HepG2 (cell line): ENCODE results near the gene VASN. TPM values are rescaled to one million over a fixed set of nuclear protein-coding genes. Genes with fewer than 3 reads are reported as not detected.
A peak's percentile ranks its signal among the peaks of the same experiment; 100 is the strongest.

ENCODE experiments used
- ATAC-seq: fragments of 200-7000 bp; cut with Tn5 transposase; 3 replicates; pipeline ENCODE4 v1.9.1; 2020; ENCODE audit warnings: mild to moderate bottlenecking, moderate library complexity
- BruUV-seq: library from RNA; stranded (reverse); fragments of 400-500 nt; replicated peaks from 2 replicates; lab custom pipeline; 2021; lab: Mats Ljungman, UMichigan
- CTCF ChIA-PET: fragments of 300-600 bp; formaldehyde crosslinking; extraction: SDS; loops from one replicate; lab custom pipeline; 2021; ENCODE audit warnings: low total read pairs, inconsistent platforms, low intra/inter-chr PET ratio; lab: Yijun Ruan, JAX
- POLR2A ChIA-PET: fragments of 350-600 bp; sonication (Branson Sonifier 250); formaldehyde crosslinking; loops from one replicate; lab custom pipeline; 2020; ENCODE audit warnings: antibody characterized with exemption, inconsistent platforms; lab: Yijun Ruan, JAX
- DNase-seq: peaks from one replicate; pipeline ENCODE4 v3.0.0-alpha.2; 2015; ENCODE audit warnings: low spot score
- FAIRE-seq: peaks from 3 replicates; lab custom pipeline; 2011; peaks lifted over from hg19 to GRCh38; lab: Jason Lieb, UNC
- H2AFZ ChIP-seq: one replicate; pipeline ENCODE4 v1.6.1; 2011; ENCODE audit warnings: low read length, inconsistent platforms
- H3K27ac ChIP-seq: fragments of 300-600 bp; 3 replicates; pipeline ENCODE4 v1.8.0; 2011; ENCODE audit warnings: mixed run types, mild to moderate bottlenecking, mixed read lengths, low read length, inconsistent platforms; ENCODE audit not compliant: insufficient read depth; ENCODE audit errors: extremely low read length
- H3K27me3 ChIP-seq, 2 experiments: fragments of 200-600 bp in 1 of 2; 2 replicates in 1 of 2; 3 replicates in 1 of 2; pipeline versions ENCODE4 v1.6.0 to v1.8.0; 2011; ENCODE audit warnings: low read length in 2 of 2, mild to moderate bottlenecking in 2 of 2, moderate library complexity in 2 of 2, inconsistent platforms in 1 of 2; ENCODE audit not compliant: insufficient read depth in 2 of 2, control insufficient read depth in 1 of 2
- H3K36me3 ChIP-seq, 2 experiments: fragments of 200-600 bp in 1 of 2; replicated peaks in 1 of 2; 2 replicates in 1 of 2; 3 replicates in 1 of 2; pipeline versions ENCODE4 v1.5.1 to v1.8.0; 2011; ENCODE audit warnings: low read length in 2 of 2, inconsistent platforms in 1 of 2; ENCODE audit not compliant: insufficient read depth in 2 of 2, control insufficient read depth in 1 of 2
- H3K4me1 ChIP-seq: 2 replicates; pipeline ENCODE4 v1.5.1; 2012; ENCODE audit warnings: low read length, inconsistent platforms; ENCODE audit not compliant: insufficient read depth
- H3K4me2 ChIP-seq: 2 replicates; pipeline ENCODE4 v1.6.0; 2011; ENCODE audit warnings: low read depth, low read length, inconsistent platforms
- H3K4me3 ChIP-seq, 3 experiments: fragments of 200-600 bp in 1 of 3; sonication (generic), shearing (Covaris generic) in 1 of 3; replicated peaks in 1 of 3; 2 replicates each; pipeline ENCODE4 v1.5.1; 2011 to 2016; ENCODE audit warnings: low read length in 3 of 3, inconsistent platforms in 2 of 3, low read depth in 2 of 3, mild to moderate bottlenecking in 2 of 3, control low read depth in 1 of 3, mixed read lengths in 1 of 3; ENCODE audit not compliant: insufficient read depth in 1 of 3
- H3K79me2 ChIP-seq: one replicate; pipeline ENCODE4 v1.6.1; 2011; ENCODE audit warnings: low read length, inconsistent platforms; ENCODE audit not compliant: insufficient read depth
- H3K9ac ChIP-seq: 2 replicates; pipeline ENCODE4 v1.6.0; 2011; ENCODE audit warnings: mild to moderate bottlenecking, low read depth, low read length, inconsistent platforms; ENCODE audit not compliant: insufficient read depth
- H3K9me3 ChIP-seq: 2 replicates; pipeline ENCODE4 v1.5.1; 2012; ENCODE audit warnings: mild to moderate bottlenecking, low read length
- H4K20me1 ChIP-seq: 2 replicates; pipeline ENCODE4 v1.6.0; 2011; ENCODE audit warnings: inconsistent platforms, mild to moderate bottlenecking, low read length, moderate library complexity; ENCODE audit not compliant: insufficient read depth
- HNRNPL ChIP-seq: fragments of 200-400 bp; formaldehyde crosslinking; IDR thresholded peaks from 2 replicates; pipeline ENCODE4 v1.6.1; 2017; ENCODE audit warnings: mild to moderate bottlenecking, low read depth, low read length
- NFIB ChIP-seq: sonication (generic); formaldehyde crosslinking; IDR thresholded peaks from 2 replicates; pipeline ENCODE4 v1.9.0; 2021; ENCODE audit warnings: missing genetic modification reagents, mild to moderate bottlenecking, borderline replicate concordance
- PCBP2 ChIP-seq: fragments of 200-400 bp; formaldehyde crosslinking; optimal IDR thresholded peaks from 2 replicates; pipeline ENCODE3; 2018; ENCODE audit warnings: low read length, low read depth; ENCODE audit not compliant: poor library complexity, severe bottlenecking
- SATB2 ChIP-seq: sonication (generic); formaldehyde crosslinking; IDR thresholded peaks from 2 replicates; pipeline ENCODE4 v1.5.0; 2020; ENCODE audit warnings: missing genetic modification reagents
- ZBTB33 ChIP-seq: sonication (generic); formaldehyde crosslinking; IDR thresholded peaks from 2 replicates; pipeline ENCODE4 v1.4.0; 2020; ENCODE audit warnings: missing genetic modification reagents
- ZBTB38 ChIP-seq: sonication (generic); formaldehyde crosslinking; IDR thresholded peaks from 2 replicates; pipeline ENCODE4 v1.5.1; 2020; ENCODE audit warnings: mild to moderate bottlenecking, missing genetic modification reagents
- ZMYM3 ChIP-seq: sonication (generic); formaldehyde crosslinking; IDR thresholded peaks from 2 replicates; pipeline ENCODE4 v1.5.1; 2020; ENCODE audit warnings: mild to moderate bottlenecking, missing genetic modification reagents
- ZNF253 ChIP-seq: sonication (generic); formaldehyde crosslinking; IDR thresholded peaks from 2 replicates; pipeline ENCODE4 v1.8.0; 2022; ENCODE audit warnings: mild to moderate bottlenecking, missing genetic modification reagents, borderline replicate concordance
- ZNF687 ChIP-seq: sonication (generic); formaldehyde crosslinking; IDR thresholded peaks from 2 replicates; pipeline ENCODE4 v1.5.1; 2020; ENCODE audit warnings: mild to moderate bottlenecking, missing genetic modification reagents, moderate library complexity
- WGBS: methylation state at CpG from one replicate; pipeline ENCODE4 v1.1.6; 2017; ENCODE audit warnings: low lambda C conversion rate; 5-methylcytosine and 5-hydroxymethylcytosine counted together
- in situ Hi-C: cut with HindIII; loops from 2 replicates; pipeline ENCODE4 v1.10.0; 2017; ENCODE audit warnings: low pct_unique_long_range_greater_than_20kb; ENCODE audit not compliant: extremely low pct_ligation_motif_present
- intact Hi-C: fragments of 100-400 bp; cut with micrococcal nuclease; formaldehyde crosslinking; loops from one replicate; pipeline ENCODE4 v1.10.0; 2022; ENCODE audit not compliant: unreplicated experiment
- polyA plus RNA-seq, 8 experiments: library from polyadenylated mRNA; depleted of rRNA in 3 of 8; stranded (reverse) in 7 of 8; unstranded in 1 of 8; fragments of >200 nt; fragmentation: Illumina TruSeq in 4 of 8; extraction: Trizol in 4 of 8; gene quantifications; 2 replicates each; pipeline versions ENCODE4 v1.2.1 to v1.2.3, GENCODE V29; 2011 to 2016; ENCODE audit warnings: low read depth in 4 of 8, missing spikeins in 1 of 8, mixed read lengths in 1 of 8; ENCODE audit not compliant: insufficient read depth in 1 of 8
- total RNA-seq, 5 experiments: library from RNA; depleted of rRNA; stranded (reverse); fragments of >200 nt; fragmentation: Illumina TruSeq; extraction: Trizol; gene quantifications; 2 replicates each; pipeline ENCODE4 v1.2.3, GENCODE V29; 2016; ENCODE audit warnings: low read depth in 1 of 5

VASN gene
- total and polyA plus RNA-seq, 2 of the 13 experiments (the other 11 are each of a cell fraction or from before 2014, with no cell fraction given): 8.4 to 18.2 TPM

- no peak overlapping the region for H3K9ac ChIP-seq
- FAIRE-seq (no peak), DNase-seq (no peak), ATAC-seq (no peak)
- intact Hi-C loops: no loop called here
- no peak overlapping the region for H3K27ac ChIP-seq
- H3K4me1 ChIP-seq: peaks cover 23% of the 10 kb centered on the region
- in situ Hi-C loops: no loop called here
- ChIA-PET CTCF (interaction anchor here (4.8 kb wide), 1 partner anchor 41 kb away, joined by 92 read pairs; no protein-coding TSS in a partner anchor), POLR2A (interaction anchor here (1.2 to 2.0 kb wide), 2 partner anchors 31 to 42 kb away, joined by 3 to 6 read pairs; no protein-coding TSS in a partner anchor)
- no TSS peak for BruUV-seq
- H3K27me3 ChIP-seq: no peaks in the 10 kb centered on the region
- no peaks in the 10 kb centered on the region for H4K20me1 ChIP-seq
- peaks cover 0 to 11% of the 10 kb centered on the region in 2 experiments; a peak in 3 of 5 replicates for H3K36me3 ChIP-seq
- H3K4me3 ChIP-seq: no peak overlapping the region
- no peak overlapping the region for H3K4me2 ChIP-seq
- no peak overlapping the region for H2AFZ ChIP-seq
- no peaks in the 10 kb centered on the region for H3K79me2 ChIP-seq
- 0 out of 2 replicates have a peak, but pooled peaks have one; percentile 24 for TF ChIP-seq ZBTB38 (CRISPR knock-in tag)
- TF ChIP-seq ZNF687 (CRISPR knock-in tag): peak; percentile 27; the same call in 1 of the 2 replicates
- TF ChIP-seq NFIB (CRISPR knock-in tag): no peak
- no peak for TF ChIP-seq SATB2
- TF ChIP-seq HNRNPL: peak; percentile 71; the same call in 1 of the 2 replicates
- TF ChIP-seq ZBTB33: peak; percentile 69
- TF ChIP-seq ZNF253 (CRISPR knock-in tag): no peak
- TF ChIP-seq ZMYM3: 0 out of 2 replicates have a peak, but pooled peaks have one; percentile 21
- no peak for TF ChIP-seq PCBP2
- 79% methylated on average over 12 of the region's 12 CpGs for WGBS
- H3K9me3 ChIP-seq: no peaks in the 10 kb centered on the region
Observed at GRCh38 chr16:4401094-4401501, 29.4 kb downstream of the VASN start.
